CD4-positive, alpha-beta T cell treated with Interferon alpha-2 for 1 hour (primary cell): ENCODE data around the gene NOS3.

Experiments used
- DNase-seq, 2 donors: peaks; one replicate each; pipeline ENCODE4 v3.0.0-alpha.2; 2020 to 2022

Gene NOS3

GRCh38 chr7:151060416-151061212 lies 69.8 kb downstream of the NOS3 start:
- DNase-seq = peak in 1 of 2 donors; percentile 20

- DNase-seq = no peak
Observed at GRCh38 chr7:151061213-151062110, 70.6 kb downstream of the NOS3 start.

GRCh38 chr7:151062111-151062398 lies 71.2 kb downstream of the NOS3 start:
- DNase-seq = no peak

GRCh38 chr7:151062399-151063211 lies 71.8 kb downstream of the NOS3 start:
- no peak for DNase-seq

GRCh38 chr7:151063212-151063561 lies 72.4 kb downstream of the NOS3 start:
- no peak for DNase-seq
